GM12873 (cell line): ENCODE measurements around the gene OR2Z1.

ENCODE experiments used
- TF ChIP-seq, protein P1 (sequence below): IDR thresholded peaks from 2 replicates; pipeline ENCODE4 v1.5.1; 2012; ENCODE audit warnings: low read depth, mild to moderate bottlenecking, moderate library complexity, low read length, control low read depth; ENCODE audit not compliant: insufficient read depth; ENCODE audit errors: missing control alignments

Gene OR2Z1

GRCh38 chr19:8682931-8683330, 38.5 kb upstream of the OR2Z1 start:
- TF ChIP-seq, protein P1, sequence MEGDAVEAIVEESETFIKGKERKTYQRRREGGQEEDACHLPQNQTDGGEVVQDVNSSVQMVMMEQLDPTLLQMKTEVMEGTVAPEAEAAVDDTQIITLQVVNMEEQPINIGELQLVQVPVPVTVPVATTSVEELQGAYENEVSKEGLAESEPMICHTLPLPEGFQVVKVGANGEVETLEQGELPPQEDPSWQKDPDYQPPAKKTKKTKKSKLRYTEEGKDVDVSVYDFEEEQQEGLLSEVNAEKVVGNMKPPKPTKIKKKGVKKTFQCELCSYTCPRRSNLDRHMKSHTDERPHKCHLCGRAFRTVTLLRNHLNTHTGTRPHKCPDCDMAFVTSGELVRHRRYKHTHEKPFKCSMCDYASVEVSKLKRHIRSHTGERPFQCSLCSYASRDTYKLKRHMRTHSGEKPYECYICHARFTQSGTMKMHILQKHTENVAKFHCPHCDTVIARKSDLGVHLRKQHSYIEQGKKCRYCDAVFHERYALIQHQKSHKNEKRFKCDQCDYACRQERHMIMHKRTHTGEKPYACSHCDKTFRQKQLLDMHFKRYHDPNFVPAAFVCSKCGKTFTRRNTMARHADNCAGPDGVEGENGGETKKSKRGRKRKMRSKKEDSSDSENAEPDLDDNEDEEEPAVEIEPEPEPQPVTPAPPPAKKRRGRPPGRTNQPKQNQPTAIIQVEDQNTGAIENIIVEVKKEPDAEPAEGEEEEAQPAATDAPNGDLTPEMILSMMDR: no peak

- TF ChIP-seq, protein P1: no peak
Observed at GRCh38 chr19:8684001-8684902, 37.2 kb upstream of the OR2Z1 start.

DNA sequence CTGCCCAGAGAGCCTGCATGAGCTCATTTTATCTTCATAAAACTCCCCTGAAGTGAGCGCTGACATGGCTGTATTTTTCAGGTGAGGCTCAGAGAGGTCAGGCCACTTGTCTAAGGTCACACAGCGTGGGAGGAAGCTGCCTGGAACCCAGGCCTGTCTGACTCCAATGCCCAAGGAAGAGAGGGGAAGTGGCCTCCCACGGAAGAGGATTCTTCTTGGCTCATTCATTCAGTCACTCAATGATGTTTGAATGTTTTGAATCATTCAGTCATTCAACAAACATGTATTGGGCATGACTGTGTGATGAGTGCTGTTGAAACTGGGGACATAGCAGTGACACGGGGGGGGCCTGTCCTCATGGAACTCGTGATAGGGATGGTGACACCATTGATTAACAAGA, 34.9 kb upstream of the OR2Z1 start:
- TF ChIP-seq, protein P1: no peak

- TF ChIP-seq, protein P1: no peak
Observed at GRCh38 chr19:8688930-8689329, 32.5 kb upstream of the OR2Z1 start.

DNA sequence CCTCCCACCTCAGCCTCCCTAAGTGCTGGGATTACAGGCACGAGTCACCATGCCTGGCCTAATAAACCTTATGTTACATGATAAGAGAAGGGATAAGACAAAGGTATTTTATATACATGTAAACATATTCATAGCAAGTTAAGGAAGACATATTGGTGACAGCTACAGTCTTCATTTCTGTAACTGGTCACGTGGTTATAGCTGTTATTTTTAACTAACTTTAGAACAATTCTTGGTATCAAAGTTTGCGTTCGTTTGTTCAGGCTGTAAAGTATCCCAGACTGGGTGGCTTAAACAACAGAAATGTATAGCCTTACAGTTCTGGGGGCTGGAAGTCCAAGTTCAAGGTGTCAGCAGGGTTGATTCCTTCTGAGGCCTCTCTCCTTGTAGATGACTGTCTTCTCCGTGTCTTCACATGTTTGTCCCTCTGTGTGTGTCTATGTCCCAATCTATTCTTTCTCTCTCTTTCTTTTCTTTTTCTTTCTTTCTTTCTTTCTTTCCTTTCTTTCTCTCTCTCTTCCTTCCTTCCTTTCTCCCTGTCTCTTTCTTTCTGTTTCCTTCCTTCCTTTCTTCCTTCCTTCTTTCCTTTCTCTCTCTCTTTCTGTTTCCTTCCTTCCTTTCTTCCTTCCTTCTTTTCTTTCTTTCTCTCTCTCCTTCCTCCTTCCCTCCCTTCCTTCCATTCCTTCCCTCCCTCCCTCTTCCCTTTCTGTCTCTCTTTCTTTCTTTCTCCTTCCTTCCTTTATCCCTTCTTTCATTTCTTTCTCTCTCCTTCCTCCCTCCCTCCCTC, 30.5 kb upstream of the OR2Z1 start:
- TF ChIP-seq, protein P1: no peak

GRCh38 chr19:8695501-8695900, 25.9 kb upstream of the OR2Z1 start:
- TF ChIP-seq, protein P1: no peak

GRCh38 chr19:8695911-8696310, 25.5 kb upstream of the OR2Z1 start:
- TF ChIP-seq, protein P1: no peak
